ENCODE results near the gene NRIP1. TPM values are rescaled to one million over a fixed set of nuclear protein-coding genes. Genes with fewer than 3 reads are reported as not detected.

NRIP1 gene
- polyA plus RNA-seq, 1 donor from 2014 or later, result 48.4 TPM

GRCh38 chr21:14981246-14981645, 83.6 kb downstream of the NRIP1 start:
- Histone ChIP-seq H3F3A (ENCODE audit: insufficient read depth, low read length, poor library complexity, severe bottlenecking) (no peaks in the 10 kb centered on the region), H4K20me1 (ENCODE audit: insufficient read depth) (no peaks in the 10 kb centered on the region), H3K4me2 (ENCODE audit: low read length) (no peak overlapping the region), H3K27ac (ENCODE audit: low read length) (no peak overlapping the region), H3K4me3 (ENCODE audit: low read length) (no peak overlapping the region), H3K79me2 (replicated peaks; ENCODE audit: insufficient read depth, low read length) (peaks cover 29% of the 10 kb centered on the region), H3K27me3 (ENCODE audit: insufficient read depth, low read depth, low read length) (no peaks in the 10 kb centered on the region), H2AFZ (ENCODE audit: low read depth, low read length) (no peak overlapping the region), H3K9ac (ENCODE audit: low read length) (no peak overlapping the region), H3K9me3 (ENCODE audit: low read length) (no peaks in the 10 kb centered on the region), H3K36me3 (ENCODE audit: insufficient read depth, low read length) (no peaks in the 10 kb centered on the region), H3K9me2 (ENCODE audit: insufficient read depth, low read length) (no peaks in the 10 kb centered on the region)
- no peak for TF ChIP-seq REST (IDR thresholded peaks at IDR 0.05; ENCODE audit: borderline replicate concordance)
- no peak for TF ChIP-seq SMC3 (conservative IDR thresholded peaks at IDR 0.05; ENCODE audit: poor library complexity)
- no peak for TF ChIP-seq POLR2AphosphoS5 (IDR thresholded peaks at IDR 0.05)
- no peak for TF ChIP-seq EZH2 (IDR thresholded peaks at IDR 0.05; ENCODE audit: borderline replicate concordance, insufficient read depth, low read length, poor library complexity, severe bottlenecking)
- no peak for TF ChIP-seq CTCF (IDR thresholded peaks at IDR 0.05; ENCODE audit: poor library complexity, severe bottlenecking)
- no peak for TF ChIP-seq EP300 (conservative IDR thresholded peaks at IDR 0.05; ENCODE audit: poor library complexity, severe bottlenecking)
- no peak for TF ChIP-seq RAD21 (conservative IDR thresholded peaks at IDR 0.05)
- no peak for TF ChIP-seq MXI1 (conservative IDR thresholded peaks at IDR 0.05; ENCODE audit: poor library complexity, severe bottlenecking)

GRCh38 chr21:14979264-14979663, 85.5 kb downstream of the NRIP1 start:
- H4K20me1 ChIP-seq (ENCODE audit: insufficient read depth), result no peaks in the 10 kb centered on the region

More at GRCh38 chr21:14979264-14979663, 85.5 kb downstream of the NRIP1 start:
- H3K27ac ChIP-seq (ENCODE audit: low read length), result no peak overlapping the region
- H3K9me3 ChIP-seq (ENCODE audit: low read length), result no peaks in the 10 kb centered on the region
- H3K36me3 ChIP-seq (ENCODE audit: insufficient read depth, low read length), result no peaks in the 10 kb centered on the region
- H3K4me2 ChIP-seq (ENCODE audit: low read length), result no peak overlapping the region
- no peak overlapping the region for H3K9ac ChIP-seq (ENCODE audit: low read length)
- H3K79me2 ChIP-seq (replicated peaks; ENCODE audit: insufficient read depth, low read length), result peaks cover 39% of the 10 kb centered on the region
- H3K9me2 ChIP-seq (ENCODE audit: insufficient read depth, low read length), result no peaks in the 10 kb centered on the region
- no peaks in the 10 kb centered on the region for H3F3A ChIP-seq (ENCODE audit: insufficient read depth, low read length, poor library complexity, severe bottlenecking)
- H3K4me3 ChIP-seq (ENCODE audit: low read length), result no peak overlapping the region
- no peak overlapping the region for H2AFZ ChIP-seq (ENCODE audit: low read depth, low read length)
- TF ChIP-seq MXI1 (conservative IDR thresholded peaks at IDR 0.05; ENCODE audit: poor library complexity, severe bottlenecking), result no peak
- TF ChIP-seq TAF1 (IDR thresholded peaks at IDR 0.05; ENCODE audit: low read depth), result no peak
- TF ChIP-seq EZH2 (IDR thresholded peaks at IDR 0.05; ENCODE audit: borderline replicate concordance, insufficient read depth, low read length, poor library complexity, severe bottlenecking), result no peak
- no peak for TF ChIP-seq REST (IDR thresholded peaks at IDR 0.05; ENCODE audit: borderline replicate concordance)
- no peaks in the 10 kb centered on the region for H3K27me3 ChIP-seq (ENCODE audit: insufficient read depth, low read depth, low read length)

Data from neural cell (in vitro differentiated cells).